ENCODE data around the gene TCF4. TPM values are rescaled to one million over a fixed set of nuclear protein-coding genes. Genes with fewer than 3 reads are reported as not detected.

Gene TCF4
- total RNA-seq, 1 donor from 2014 or later: 205 TPM

- peaks cover 0 to 11% (median 6%) of the 10 kb centered on the region in 3 donors for H3K4me1 ChIP-seq (ENCODE audit: control insufficient read depth in 3 of 3, insufficient read depth in 3 of 3, low read length in 3 of 3)
- no peaks in the 10 kb centered on the region for H3K9me3 ChIP-seq (ENCODE audit: control insufficient read depth in 3 of 3, low read length in 3 of 3)
- no peaks in the 10 kb centered on the region for H3K36me3 ChIP-seq (ENCODE audit: control insufficient read depth in 3 of 3, insufficient read depth in 3 of 3, low read length in 3 of 3)
- no peak overlapping the region for H3K9ac ChIP-seq (ENCODE audit: low read depth in 1 of 3, low read length in 3 of 3)
- no peak overlapping the region for H3K27ac ChIP-seq (ENCODE audit: low read depth, low read length)
- no peaks in the 10 kb centered on the region for H3K27me3 ChIP-seq (ENCODE audit: control insufficient read depth in 3 of 3, insufficient read depth in 3 of 3, low read length in 3 of 3)
- no peak overlapping the region for H3K4me3 ChIP-seq (ENCODE audit: low read length in 3 of 3)
These were observed 234.2 kb downstream of the TCF4 start for GRCh38 chr18:55353806-55354205.

- H3K27me3 ChIP-seq (ENCODE audit: control insufficient read depth in 3 of 3, insufficient read depth in 3 of 3, low read length in 3 of 3): no peaks in the 10 kb centered on the region
- no peak overlapping the region for H3K27ac ChIP-seq (ENCODE audit: low read depth, low read length)
- H3K9me3 ChIP-seq (ENCODE audit: control insufficient read depth in 3 of 3, low read length in 3 of 3): no peaks in the 10 kb centered on the region
- H3K9ac ChIP-seq (ENCODE audit: low read depth in 1 of 3, low read length in 3 of 3): no peak overlapping the region
- H3K4me3 ChIP-seq (ENCODE audit: low read length in 3 of 3): no peak overlapping the region
- H3K4me1 ChIP-seq (ENCODE audit: control insufficient read depth in 3 of 3, insufficient read depth in 3 of 3, low read length in 3 of 3): peaks cover 0 to 11% (median 6%) of the 10 kb centered on the region in 3 donors
- H3K36me3 ChIP-seq (ENCODE audit: control insufficient read depth in 3 of 3, insufficient read depth in 3 of 3, low read length in 3 of 3): no peaks in the 10 kb centered on the region
These were observed 234.6 kb downstream of the TCF4 start for GRCh38 chr18:55353391-55353790.

GRCh38 chr18:55351980-55352714 lies 235.8 kb downstream of the TCF4 start:
- Histone ChIP-seq H3K9me3 (ENCODE audit: control insufficient read depth in 3 of 3, low read length in 3 of 3) (no peaks in the 10 kb centered on the region), H3K36me3 (ENCODE audit: control insufficient read depth in 3 of 3, insufficient read depth in 3 of 3, low read length in 3 of 3) (no peaks in the 10 kb centered on the region), H3K9ac (ENCODE audit: low read depth in 1 of 3, low read length in 3 of 3) (no peak overlapping the region), H3K27ac (ENCODE audit: low read depth, low read length) (no peak overlapping the region), H3K4me1 (ENCODE audit: control insufficient read depth in 3 of 3, insufficient read depth in 3 of 3, low read length in 3 of 3) (peaks cover 0 to 11% (median 6%) of the 10 kb centered on the region in 3 donors), H3K4me3 (ENCODE audit: low read length in 3 of 3) (no peak overlapping the region), H3K27me3 (ENCODE audit: control insufficient read depth in 3 of 3, insufficient read depth in 3 of 3, low read length in 3 of 3) (no peaks in the 10 kb centered on the region)

DNA sequence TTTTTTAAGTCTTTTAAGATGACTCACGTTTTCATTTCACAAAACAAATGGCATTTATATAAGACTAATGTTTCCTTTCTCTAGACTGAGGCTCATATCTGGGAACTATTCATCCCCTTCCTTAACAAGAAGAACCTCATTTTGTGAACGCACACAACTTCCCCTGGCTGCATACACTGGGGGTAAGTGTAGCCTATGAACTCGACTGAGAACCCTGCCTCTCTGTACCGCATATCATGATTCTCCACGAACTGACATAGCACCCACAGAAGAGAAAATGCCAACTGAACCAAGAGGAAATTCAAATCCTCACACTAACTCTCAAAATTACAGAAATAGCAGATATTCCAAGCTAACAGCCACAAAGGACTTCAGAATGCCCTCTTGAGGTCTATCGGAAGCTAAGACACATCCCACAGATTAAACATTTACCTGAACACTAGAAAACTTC lies 236.7 kb downstream of the TCF4 start:
- H3K27ac ChIP-seq (ENCODE audit: low read depth, low read length): no peak overlapping the region
- H3K36me3 ChIP-seq (ENCODE audit: control insufficient read depth in 3 of 3, insufficient read depth in 3 of 3, low read length in 3 of 3): no peaks in the 10 kb centered on the region
- H3K27me3 ChIP-seq (ENCODE audit: control insufficient read depth in 3 of 3, insufficient read depth in 3 of 3, low read length in 3 of 3): no peaks in the 10 kb centered on the region
- H3K4me1 ChIP-seq (ENCODE audit: control insufficient read depth in 3 of 3, insufficient read depth in 3 of 3, low read length in 3 of 3): peaks cover 0 to 11% (median 6%) of the 10 kb centered on the region in 3 donors
- no peak overlapping the region for H3K9ac ChIP-seq (ENCODE audit: low read depth in 1 of 3, low read length in 3 of 3)
- H3K9me3 ChIP-seq (ENCODE audit: control insufficient read depth in 3 of 3, low read length in 3 of 3): no peaks in the 10 kb centered on the region
- no peak overlapping the region for H3K4me3 ChIP-seq (ENCODE audit: low read length in 3 of 3)

DNA sequence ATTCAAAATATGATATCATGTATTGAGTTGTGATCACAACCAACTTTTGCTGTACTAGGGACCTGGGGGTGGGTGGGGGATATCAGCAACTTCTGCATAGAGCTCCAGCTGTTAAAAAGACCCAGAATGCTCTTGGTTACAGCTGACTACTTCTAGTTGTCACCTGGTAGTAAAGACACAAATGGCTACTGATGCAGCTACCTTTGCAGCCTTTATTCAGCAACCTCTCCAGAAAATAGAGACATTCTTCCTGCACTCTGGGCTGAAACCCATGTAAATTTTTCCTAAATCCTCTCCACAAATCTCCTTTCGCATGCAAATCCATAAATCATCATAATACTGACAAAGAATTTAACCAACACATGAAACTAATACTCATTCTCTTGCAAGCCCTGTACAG lies 238.3 kb downstream of the TCF4 start:
- no peaks in the 10 kb centered on the region for H3K9me3 ChIP-seq (ENCODE audit: control insufficient read depth in 3 of 3, low read length in 3 of 3)
- peaks cover 0 to 6% (median 4%) of the 10 kb centered on the region in 3 donors for H3K4me1 ChIP-seq (ENCODE audit: control insufficient read depth in 3 of 3, insufficient read depth in 3 of 3, low read length in 3 of 3)
- no peak overlapping the region for H3K9ac ChIP-seq (ENCODE audit: low read depth in 1 of 3, low read length in 3 of 3)

GRCh38 chr18:55346961-55347740 lies 240.8 kb downstream of the TCF4 start:
- no peaks in the 10 kb centered on the region for H3K36me3 ChIP-seq (ENCODE audit: control insufficient read depth in 3 of 3, insufficient read depth in 3 of 3, low read length in 3 of 3)
- H3K27me3 ChIP-seq (ENCODE audit: control insufficient read depth in 3 of 3, insufficient read depth in 3 of 3, low read length in 3 of 3): no peaks in the 10 kb centered on the region
- no peak overlapping the region for H3K4me3 ChIP-seq (ENCODE audit: low read length in 3 of 3)
- no peak overlapping the region for H3K27ac ChIP-seq (ENCODE audit: low read depth, low read length)
- no peak overlapping the region for H3K9ac ChIP-seq (ENCODE audit: low read depth in 1 of 3, low read length in 3 of 3)
- H3K9me3 ChIP-seq (ENCODE audit: control insufficient read depth in 3 of 3, low read length in 3 of 3): no peaks in the 10 kb centered on the region
- H3K4me1 ChIP-seq (ENCODE audit: control insufficient read depth in 3 of 3, insufficient read depth in 3 of 3, low read length in 3 of 3): peaks cover 0 to 10% (median 0%) of the 10 kb centered on the region in 3 donors

More for the DNA sequence above, 238.3 kb downstream of the TCF4 start:
- Histone ChIP-seq H3K27me3 (ENCODE audit: control insufficient read depth in 3 of 3, insufficient read depth in 3 of 3, low read length in 3 of 3) (no peaks in the 10 kb centered on the region), H3K27ac (ENCODE audit: low read depth, low read length) (no peak overlapping the region), H3K4me3 (ENCODE audit: low read length in 3 of 3) (no peak overlapping the region), H3K36me3 (ENCODE audit: control insufficient read depth in 3 of 3, insufficient read depth in 3 of 3, low read length in 3 of 3) (no peaks in the 10 kb centered on the region)

DNA sequence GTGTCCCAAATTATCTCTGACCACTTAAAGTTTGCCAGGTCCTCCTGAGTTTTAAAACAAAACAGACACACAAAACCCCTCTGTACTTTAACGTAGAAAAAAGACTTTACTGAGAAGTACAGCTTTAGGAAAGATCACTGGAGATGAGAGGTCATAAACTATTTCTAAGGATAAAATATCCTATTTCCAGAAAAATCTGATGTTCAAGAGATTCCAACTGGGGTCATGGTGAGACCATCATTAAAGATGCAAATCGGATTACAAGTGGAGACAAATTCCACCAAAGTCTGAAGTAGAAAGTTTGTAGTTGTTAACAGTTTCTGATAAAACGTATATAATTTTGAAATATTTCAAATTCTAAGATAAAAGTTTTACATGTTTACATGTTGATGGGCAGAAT lies 241.6 kb downstream of the TCF4 start:
- Histone ChIP-seq H3K27me3 (ENCODE audit: control insufficient read depth in 3 of 3, insufficient read depth in 3 of 3, low read length in 3 of 3) (no peaks in the 10 kb centered on the region), H3K4me3 (ENCODE audit: low read length in 3 of 3) (no peak overlapping the region), H3K36me3 (ENCODE audit: control insufficient read depth in 3 of 3, insufficient read depth in 3 of 3, low read length in 3 of 3) (no peaks in the 10 kb centered on the region), H3K9me3 (ENCODE audit: control insufficient read depth in 3 of 3, low read length in 3 of 3) (no peaks in the 10 kb centered on the region), H3K27ac (ENCODE audit: low read depth, low read length) (no peak overlapping the region), H3K9ac (ENCODE audit: low read depth in 1 of 3, low read length in 3 of 3) (no peak overlapping the region), H3K4me1 (ENCODE audit: control insufficient read depth in 3 of 3, insufficient read depth in 3 of 3, low read length in 3 of 3) (peaks cover 0 to 10% (median 0%) of the 10 kb centered on the region in 3 donors)

DNA sequence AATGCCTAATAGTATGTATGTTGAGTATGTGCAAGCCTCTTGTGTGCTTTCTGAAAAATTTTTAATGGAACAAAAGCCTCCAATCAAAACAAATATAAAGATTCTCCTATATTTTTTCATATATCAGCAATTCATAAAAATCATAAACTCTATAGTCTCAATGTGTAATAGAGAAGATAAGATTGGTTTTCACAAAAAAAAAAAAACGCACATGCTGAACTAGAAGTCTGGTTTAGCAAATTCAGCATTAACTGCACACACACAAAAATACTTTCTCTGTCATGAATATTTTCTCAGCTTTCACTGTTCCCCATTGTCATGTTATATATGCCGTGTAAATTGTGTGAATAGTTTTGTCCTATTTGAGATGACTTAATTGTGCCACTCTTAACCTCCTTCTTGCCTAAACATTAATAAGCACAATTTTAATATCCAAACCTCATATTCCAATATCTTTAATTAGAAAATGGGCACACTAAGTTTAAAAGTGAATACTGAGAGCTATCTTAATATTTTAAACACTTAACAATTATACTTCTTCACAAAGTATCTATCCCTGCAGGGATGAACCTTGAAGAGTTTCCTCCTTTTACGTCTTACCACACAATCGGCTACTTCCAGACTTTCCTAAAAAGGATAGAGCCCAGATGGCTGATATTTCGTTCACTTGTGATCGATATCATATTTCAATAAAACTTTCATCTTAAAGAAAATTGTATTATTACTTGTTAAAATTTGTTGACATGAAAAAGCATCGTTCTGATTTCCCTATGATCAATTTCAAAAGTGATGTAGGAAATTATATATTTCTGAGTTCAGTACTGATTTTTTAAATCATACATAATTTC lies 242.7 kb downstream of the TCF4 start:
- H3K27me3 ChIP-seq (ENCODE audit: control insufficient read depth in 3 of 3, insufficient read depth in 3 of 3, low read length in 3 of 3): no peaks in the 10 kb centered on the region
- H3K4me1 ChIP-seq (ENCODE audit: control insufficient read depth in 3 of 3, insufficient read depth in 3 of 3, low read length in 3 of 3): peaks cover 0 to 10% (median 0%) of the 10 kb centered on the region in 3 donors
- no peaks in the 10 kb centered on the region for H3K36me3 ChIP-seq (ENCODE audit: control insufficient read depth in 3 of 3, insufficient read depth in 3 of 3, low read length in 3 of 3)
- no peak overlapping the region for H3K27ac ChIP-seq (ENCODE audit: low read depth, low read length)
- H3K9ac ChIP-seq (ENCODE audit: low read depth in 1 of 3, low read length in 3 of 3): no peak overlapping the region
- no peaks in the 10 kb centered on the region for H3K9me3 ChIP-seq (ENCODE audit: control insufficient read depth in 3 of 3, low read length in 3 of 3)
- no peak overlapping the region for H3K4me3 ChIP-seq (ENCODE audit: low read length in 3 of 3)

DNA sequence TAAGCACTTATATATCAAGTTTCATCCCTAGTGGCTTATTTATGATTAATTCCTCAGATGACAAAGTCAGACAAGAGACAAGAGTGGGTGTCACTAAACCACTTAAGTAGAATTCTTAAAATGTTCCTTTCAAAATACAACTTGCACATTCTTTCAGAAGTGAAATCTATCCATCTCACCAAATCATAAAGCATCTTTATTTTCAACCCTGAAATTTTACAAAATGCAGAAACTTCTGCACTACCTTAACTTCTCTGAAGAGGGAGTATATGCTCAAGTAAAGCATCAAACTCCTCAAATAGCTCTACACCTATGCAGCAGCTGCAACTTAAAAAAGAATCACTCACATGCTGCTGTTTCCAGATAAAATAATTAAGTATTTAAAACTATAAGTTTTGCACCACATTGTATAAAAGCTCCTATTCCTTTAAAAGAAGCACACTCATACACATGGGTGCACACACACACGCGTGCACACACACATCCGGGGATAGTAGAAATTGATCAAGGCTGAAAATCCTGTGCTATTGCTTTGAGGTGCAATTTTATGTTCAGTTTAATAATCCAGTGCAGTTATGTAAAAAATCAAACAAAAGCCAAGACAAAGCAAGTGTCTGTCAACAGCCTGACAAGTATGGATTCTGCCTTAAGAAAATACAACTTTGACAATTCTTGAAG lies 244.5 kb downstream of the TCF4 start:
- H3K4me3 ChIP-seq (ENCODE audit: low read length in 3 of 3): no peak overlapping the region
- H3K9me3 ChIP-seq (ENCODE audit: control insufficient read depth in 3 of 3, low read length in 3 of 3): no peaks in the 10 kb centered on the region
- H3K4me1 ChIP-seq (ENCODE audit: control insufficient read depth in 3 of 3, insufficient read depth in 3 of 3, low read length in 3 of 3): peaks cover 9 to 16% (median 10%) of the 10 kb centered on the region in 3 donors
- no peaks in the 10 kb centered on the region for H3K27me3 ChIP-seq (ENCODE audit: control insufficient read depth in 3 of 3, insufficient read depth in 3 of 3, low read length in 3 of 3)
- H3K27ac ChIP-seq (ENCODE audit: low read depth, low read length): no peak overlapping the region
- H3K9ac ChIP-seq (ENCODE audit: low read depth in 1 of 3, low read length in 3 of 3): no peak overlapping the region
- no peaks in the 10 kb centered on the region for H3K36me3 ChIP-seq (ENCODE audit: control insufficient read depth in 3 of 3, insufficient read depth in 3 of 3, low read length in 3 of 3)
